Measurements from ENCODE around the gene UBQLN4.

DNA sequence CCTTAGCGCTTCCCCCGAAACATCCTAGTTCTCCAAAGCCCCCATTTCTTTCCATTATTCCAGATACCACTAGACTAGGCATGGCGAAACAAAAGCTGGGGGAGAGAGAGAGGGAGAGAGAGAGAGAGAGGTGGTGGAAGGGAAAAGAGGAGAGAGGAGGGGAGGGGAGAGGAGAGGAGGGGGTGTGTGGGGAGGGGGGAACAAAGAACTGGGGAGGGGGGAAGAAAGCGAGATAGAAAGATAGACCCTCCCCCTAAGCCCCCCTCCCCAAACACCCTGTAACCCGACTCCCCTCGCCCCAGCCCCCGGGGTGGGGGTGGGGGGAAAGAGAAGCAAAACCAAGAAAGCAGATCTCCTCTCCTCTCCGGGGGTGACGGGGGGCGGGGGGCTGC lies 28.3 kb upstream of the UBQLN4 start:
- TF ChIP-seq, protein P1, sequence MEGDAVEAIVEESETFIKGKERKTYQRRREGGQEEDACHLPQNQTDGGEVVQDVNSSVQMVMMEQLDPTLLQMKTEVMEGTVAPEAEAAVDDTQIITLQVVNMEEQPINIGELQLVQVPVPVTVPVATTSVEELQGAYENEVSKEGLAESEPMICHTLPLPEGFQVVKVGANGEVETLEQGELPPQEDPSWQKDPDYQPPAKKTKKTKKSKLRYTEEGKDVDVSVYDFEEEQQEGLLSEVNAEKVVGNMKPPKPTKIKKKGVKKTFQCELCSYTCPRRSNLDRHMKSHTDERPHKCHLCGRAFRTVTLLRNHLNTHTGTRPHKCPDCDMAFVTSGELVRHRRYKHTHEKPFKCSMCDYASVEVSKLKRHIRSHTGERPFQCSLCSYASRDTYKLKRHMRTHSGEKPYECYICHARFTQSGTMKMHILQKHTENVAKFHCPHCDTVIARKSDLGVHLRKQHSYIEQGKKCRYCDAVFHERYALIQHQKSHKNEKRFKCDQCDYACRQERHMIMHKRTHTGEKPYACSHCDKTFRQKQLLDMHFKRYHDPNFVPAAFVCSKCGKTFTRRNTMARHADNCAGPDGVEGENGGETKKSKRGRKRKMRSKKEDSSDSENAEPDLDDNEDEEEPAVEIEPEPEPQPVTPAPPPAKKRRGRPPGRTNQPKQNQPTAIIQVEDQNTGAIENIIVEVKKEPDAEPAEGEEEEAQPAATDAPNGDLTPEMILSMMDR (IDR thresholded peaks at IDR 0.05), result no peak
- TF ChIP-seq POLR2A (IDR thresholded peaks at IDR 0.05), result no peak
- no peak for TF ChIP-seq POLR2AphosphoS5 (IDR thresholded peaks at IDR 0.05)
